NT2/D1 (cell line): Measurements from ENCODE around the gene ATN1.

ENCODE experiments used
- DNase-seq: peaks from one replicate; pipeline ENCODE4 v3.0.0-alpha.2; 2011; ENCODE audit warnings: low read depth, low spot score
- H3K27me3 ChIP-seq: 2 replicates; pipeline ENCODE4 v1.6.0; 2011; ENCODE audit warnings: mild to moderate bottlenecking; ENCODE audit not compliant: insufficient read length, insufficient read depth
- H3K36me3 ChIP-seq: 2 replicates; pipeline ENCODE4 v1.6.1; 2011; ENCODE audit warnings: mild to moderate bottlenecking, low read length, mixed read lengths; ENCODE audit not compliant: insufficient read depth, insufficient read length
- H3K4me1 ChIP-seq: 2 replicates; pipeline ENCODE4 v1.5.1; 2011; ENCODE audit not compliant: insufficient read depth, insufficient read length
- H3K4me3 ChIP-seq: 2 replicates; pipeline ENCODE4 v1.5.1; 2011; ENCODE audit warnings: low read depth; ENCODE audit not compliant: insufficient read length
- H3K9ac ChIP-seq: 2 replicates; pipeline ENCODE4 v1.6.0; 2011; ENCODE audit warnings: low read depth; ENCODE audit not compliant: insufficient read length
- H3K9me3 ChIP-seq: 2 replicates; pipeline ENCODE4 v1.5.1; 2011; ENCODE audit warnings: mild to moderate bottlenecking, low read length; ENCODE audit not compliant: insufficient read depth
- SUZ12 ChIP-seq: IDR thresholded peaks from 2 replicates; pipeline ENCODE4 v1.6.1; 2011; ENCODE audit not compliant: insufficient read length, insufficient read depth; ENCODE audit errors: extremely low read depth
- YY1 ChIP-seq: IDR thresholded peaks from 2 replicates; pipeline ENCODE4 v1.6.1; 2011; ENCODE audit not compliant: insufficient read length, insufficient read depth
- ZNF274 ChIP-seq: IDR thresholded peaks from 2 replicates; pipeline ENCODE4 v1.6.1; 2011; ENCODE audit warnings: mild to moderate bottlenecking, low read depth, low read length

The ATN1 gene

GRCh38 chr12:6936636-6937480 is 9.1 kb downstream of the ATN1 start:
- DNase-seq = no peak
- H3K9ac ChIP-seq = peak overlapping the region; percentile 99
- peak overlapping the region; percentile 73 for H3K4me3 ChIP-seq
- H3K4me1 ChIP-seq = peaks cover 25% of the 10 kb centered on the region
- H3K27me3 ChIP-seq = no peaks in the 10 kb centered on the region
- no peak for TF ChIP-seq SUZ12
- TF ChIP-seq ZNF274 = no peak
- TF ChIP-seq YY1 = no peak
- H3K36me3 ChIP-seq = peaks cover 93% of the 10 kb centered on the region
- no peaks in the 10 kb centered on the region for H3K9me3 ChIP-seq

- Histone ChIP-seq H3K9me3 (no peaks in the 10 kb centered on the region), H3K4me3 (peak overlapping the region; percentile 73), H3K36me3 (peaks cover 92% of the 10 kb centered on the region), H3K27me3 (no peaks in the 10 kb centered on the region), H3K9ac (peak overlapping the region; percentile 99), H3K4me1 (peaks cover 25% of the 10 kb centered on the region)
- TF ChIP-seq YY1 (peak; percentile 40), ZNF274 (no peak)
- peak; percentile 100 for DNase-seq
These were observed 10.0 kb downstream of the ATN1 start for GRCh38 chr12:6937481-6938352.

- no peaks in the 10 kb centered on the region for H3K9me3 ChIP-seq
- no peaks in the 10 kb centered on the region for H3K27me3 ChIP-seq
- H3K36me3 ChIP-seq = peaks cover 84% of the 10 kb centered on the region
- H3K4me1 ChIP-seq = peaks cover 25% of the 10 kb centered on the region
- no peak for TF ChIP-seq ZNF274
- H3K9ac ChIP-seq = peak overlapping the region; percentile 99
- H3K4me3 ChIP-seq = peak overlapping the region; percentile 73
- DNase-seq = no peak
These were observed 10.8 kb downstream of the ATN1 start for GRCh38 chr12:6938353-6939190.

- Histone ChIP-seq H3K9ac (peak overlapping the region; percentile 99), H3K27me3 (no peaks in the 10 kb centered on the region), H3K4me3 (no peak overlapping the region), H3K9me3 (no peaks in the 10 kb centered on the region), H3K4me1 (peaks cover 25% of the 10 kb centered on the region), H3K36me3 (peaks cover 78% of the 10 kb centered on the region)
- no peak for TF ChIP-seq YY1
- no peak for TF ChIP-seq ZNF274
- TF ChIP-seq SUZ12 = no peak
- no peak for DNase-seq
These were observed 11.4 kb downstream of the ATN1 start for GRCh38 chr12:6939191-6939540.

- H3K9ac ChIP-seq = peak overlapping the region; percentile 12
- H3K4me1 ChIP-seq = peaks cover 33% of the 10 kb centered on the region
- H3K4me3 ChIP-seq = no peak overlapping the region
- H3K36me3 ChIP-seq = peaks cover 66% of the 10 kb centered on the region
- no peaks in the 10 kb centered on the region for H3K27me3 ChIP-seq
- TF ChIP-seq YY1 (no peak), ZNF274 (no peak), SUZ12 (no peak)
- DNase-seq = no peak
- no peaks in the 10 kb centered on the region for H3K9me3 ChIP-seq
These were observed 13.5 kb downstream of the ATN1 start for GRCh38 chr12:6941267-6941666.

- TF ChIP-seq ZNF274 (no peak), SUZ12 (no peak), YY1 (no peak)
- H3K9ac ChIP-seq = peak overlapping the region; percentile 12
These were observed 14.0 kb downstream of the ATN1 start for GRCh38 chr12:6941782-6942181.

More at GRCh38 chr12:6941782-6942181, 14.0 kb downstream of the ATN1 start:
- H3K4me3 ChIP-seq = no peak overlapping the region
- H3K27me3 ChIP-seq = no peaks in the 10 kb centered on the region
- DNase-seq = no peak
- H3K9me3 ChIP-seq = no peaks in the 10 kb centered on the region
- H3K36me3 ChIP-seq = peaks cover 61% of the 10 kb centered on the region
- peaks cover 33% of the 10 kb centered on the region for H3K4me1 ChIP-seq
